Measurements from ENCODE around the gene TRPV4. TPM values are rescaled to one million over a fixed set of nuclear protein-coding genes. Genes with fewer than 3 reads are reported as not detected.

The TRPV4 gene
- total RNA-seq, 1 experiment from 2014 or later = 0.44 TPM

DNA sequence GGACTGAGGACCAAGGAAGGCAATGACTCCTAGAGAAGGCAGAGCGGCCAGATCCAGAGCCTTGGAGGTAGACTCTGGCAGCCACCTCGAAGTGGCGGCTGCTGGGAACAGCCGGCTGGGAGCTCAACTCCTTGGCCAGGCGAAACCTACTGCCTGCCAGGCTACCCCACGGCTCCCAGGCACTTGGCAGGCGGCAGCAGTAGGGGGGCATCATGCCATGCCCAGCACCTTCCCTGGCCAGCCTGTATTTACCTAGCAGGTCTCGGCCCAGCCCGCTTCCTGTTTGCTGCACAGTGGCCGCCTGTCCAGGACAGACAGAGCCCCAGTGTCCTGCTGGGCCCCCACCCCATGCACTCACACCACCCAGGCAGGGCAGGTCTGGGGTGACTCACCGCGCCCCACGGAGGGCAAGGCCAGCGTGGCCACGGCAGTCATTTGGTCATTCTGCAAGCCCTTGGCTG lies 10.2 kb downstream of the TRPV4 start:
- TF ChIP-seq, protein P1, sequence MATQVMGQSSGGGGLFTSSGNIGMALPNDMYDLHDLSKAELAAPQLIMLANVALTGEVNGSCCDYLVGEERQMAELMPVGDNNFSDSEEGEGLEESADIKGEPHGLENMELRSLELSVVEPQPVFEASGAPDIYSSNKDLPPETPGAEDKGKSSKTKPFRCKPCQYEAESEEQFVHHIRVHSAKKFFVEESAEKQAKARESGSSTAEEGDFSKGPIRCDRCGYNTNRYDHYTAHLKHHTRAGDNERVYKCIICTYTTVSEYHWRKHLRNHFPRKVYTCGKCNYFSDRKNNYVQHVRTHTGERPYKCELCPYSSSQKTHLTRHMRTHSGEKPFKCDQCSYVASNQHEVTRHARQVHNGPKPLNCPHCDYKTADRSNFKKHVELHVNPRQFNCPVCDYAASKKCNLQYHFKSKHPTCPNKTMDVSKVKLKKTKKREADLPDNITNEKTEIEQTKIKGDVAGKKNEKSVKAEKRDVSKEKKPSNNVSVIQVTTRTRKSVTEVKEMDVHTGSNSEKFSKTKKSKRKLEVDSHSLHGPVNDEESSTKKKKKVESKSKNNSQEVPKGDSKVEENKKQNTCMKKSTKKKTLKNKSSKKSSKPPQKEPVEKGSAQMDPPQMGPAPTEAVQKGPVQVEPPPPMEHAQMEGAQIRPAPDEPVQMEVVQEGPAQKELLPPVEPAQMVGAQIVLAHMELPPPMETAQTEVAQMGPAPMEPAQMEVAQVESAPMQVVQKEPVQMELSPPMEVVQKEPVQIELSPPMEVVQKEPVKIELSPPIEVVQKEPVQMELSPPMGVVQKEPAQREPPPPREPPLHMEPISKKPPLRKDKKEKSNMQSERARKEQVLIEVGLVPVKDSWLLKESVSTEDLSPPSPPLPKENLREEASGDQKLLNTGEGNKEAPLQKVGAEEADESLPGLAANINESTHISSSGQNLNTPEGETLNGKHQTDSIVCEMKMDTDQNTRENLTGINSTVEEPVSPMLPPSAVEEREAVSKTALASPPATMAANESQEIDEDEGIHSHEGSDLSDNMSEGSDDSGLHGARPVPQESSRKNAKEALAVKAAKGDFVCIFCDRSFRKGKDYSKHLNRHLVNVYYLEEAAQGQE (IDR thresholded peaks at IDR 0.05; ENCODE audit: insufficient read depth in 1 of 2, low read depth in 2 of 2, low read length in 1 of 2) = no peak
- TF ChIP-seq TCF7L2 (IDR thresholded peaks at IDR 0.05; ENCODE audit: low read depth, low read length) (no peak), SIN3A (IDR thresholded peaks at IDR 0.05; ENCODE audit: borderline replicate concordance, insufficient read depth, low read depth, low read length) (no peak), CTCF (IDR thresholded peaks at IDR 0.05) (no peak), POLR2AphosphoS5 (IDR thresholded peaks at IDR 0.05; ENCODE audit: low read depth, low read length) (no peak)
- Histone ChIP-seq H3K4me1 (ENCODE audit: control insufficient read depth, insufficient read depth, low read length) (peaks cover 12% of the 10 kb centered on the region), H3K27me3 (ENCODE audit: control insufficient read depth, insufficient read depth, low read length) (no peaks in the 10 kb centered on the region), H3K27ac (ENCODE audit: low read length) (no peak overlapping the region), H3K4me3 (ENCODE audit: low read depth in 2 of 2, low read length in 2 of 2) (no peak overlapping the region), H3K9me3 (ENCODE audit: control insufficient read depth, insufficient read depth, low read depth, low read length) (no peaks in the 10 kb centered on the region), H3K36me3 (ENCODE audit: control insufficient read depth, insufficient read depth, low read length) (no peaks in the 10 kb centered on the region)
- ChIA-PET POLR2A (no interaction called here), CTCF (interaction anchor here (0.6 kb wide), 1 partner anchor 14 kb away, joined by 3 read pairs; no protein-coding TSS in a partner anchor)
- DNase-seq (ENCODE audit: low read depth, low spot score) (no peak), ATAC-seq (peak; percentile 49)
- intact Hi-C loops (cut with micrococcal nuclease; ENCODE audit: unreplicated experiment) (no loop called here), in situ Hi-C loops (cut with HindIII; ENCODE audit: low pct_unique_long_range_greater_than_20kb, low sequenced_read_pairs) (no loop called here)
- no TSS peak for BruUV-seq (replicated peaks)

DNA sequence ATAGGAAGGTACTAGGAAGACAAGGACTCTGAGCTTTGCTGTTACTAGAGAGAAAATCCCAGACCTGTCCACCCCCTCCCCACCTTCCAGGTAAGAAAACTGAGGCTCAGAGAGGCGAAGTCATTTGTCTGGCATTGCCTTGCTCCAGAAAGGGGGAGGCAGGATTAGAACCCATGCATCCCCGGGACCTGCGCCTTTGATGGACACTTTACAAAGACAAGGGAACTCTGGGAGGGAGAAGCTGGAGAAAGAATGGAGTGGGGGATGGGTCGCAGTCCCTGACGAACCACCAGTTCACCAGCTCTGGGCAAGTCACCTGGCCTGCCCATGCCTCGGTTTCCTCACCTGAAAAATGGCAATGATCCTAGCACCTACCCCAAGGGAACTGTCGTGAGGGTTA lies 10.8 kb downstream of the TRPV4 start:
- in situ Hi-C loops (cut with HindIII; ENCODE audit: low pct_unique_long_range_greater_than_20kb, low sequenced_read_pairs) (no loop called here), intact Hi-C loops (cut with micrococcal nuclease; ENCODE audit: unreplicated experiment) (no loop called here)
- Histone ChIP-seq H3K36me3 (ENCODE audit: control insufficient read depth, insufficient read depth, low read length) (no peaks in the 10 kb centered on the region), H3K27me3 (ENCODE audit: control insufficient read depth, insufficient read depth, low read length) (no peaks in the 10 kb centered on the region), H3K27ac (ENCODE audit: low read length) (no peak overlapping the region), H3K9me3 (ENCODE audit: control insufficient read depth, insufficient read depth, low read depth, low read length) (no peaks in the 10 kb centered on the region), H3K4me1 (ENCODE audit: control insufficient read depth, insufficient read depth, low read length) (peaks cover 12% of the 10 kb centered on the region), H3K4me3 (ENCODE audit: low read depth in 2 of 2, low read length in 2 of 2) (no peak overlapping the region)
- DNase-seq (ENCODE audit: low read depth, low spot score) = no peak
- BruUV-seq (replicated peaks) = no TSS peak
- no peak for ATAC-seq
- CTCF ChIA-PET = interaction anchor here (0.6 kb wide), 1 partner anchor 14 kb away, joined by 3 read pairs; no protein-coding TSS in a partner anchor
- POLR2A ChIA-PET = no interaction called here
- TF ChIP-seq, protein P1 (IDR thresholded peaks at IDR 0.05; ENCODE audit: insufficient read depth in 1 of 2, low read depth in 2 of 2, low read length in 1 of 2) = no peak
- no peak for TF ChIP-seq CTCF (IDR thresholded peaks at IDR 0.05)

All from Panc1 (cell line).